HG03095 (cell line): ENCODE measurements around the gene NFE2L2.
"Not testable (repeated sequence)": the region's sequence is repeated elsewhere in the genome, so short reads cannot be mapped to it uniquely, and the experiment has no call there.

Experiments used
- ATAC-seq: cut with Tn5 transposase; IDR thresholded peaks from one replicate; pipeline ENCODE4 v1.9.1; 2021; ENCODE audit warnings: moderate library complexity; ENCODE audit not compliant: unreplicated experiment

The NFE2L2 gene

GRCh38 chr2:177281400-177282180, 17.1 kb upstream of the NFE2L2 start:
- peak; percentile 62 for ATAC-seq

- no peak for ATAC-seq
These were observed 15.3 kb upstream of the NFE2L2 start for GRCh38 chr2:177279847-177280246.

GRCh38 chr2:177275743-177276055, 11.2 kb upstream of the NFE2L2 start:
- ATAC-seq, result no peak

- no peak for ATAC-seq
These were observed 10.7 kb upstream of the NFE2L2 start for GRCh38 chr2:177275040-177275742.

- no peak for ATAC-seq
These were observed 8.9 kb upstream of the NFE2L2 start for GRCh38 chr2:177273408-177273807.

GRCh38 chr2:177272765-177273164, 8.2 kb upstream of the NFE2L2 start:
- no peak for ATAC-seq

- no peak for ATAC-seq
These were observed 7.6 kb upstream of the NFE2L2 start for GRCh38 chr2:177271981-177272666.

GRCh38 chr2:177270531-177270930, 6.0 kb upstream of the NFE2L2 start:
- ATAC-seq, result no peak

- ATAC-seq, result no peak
These were observed 4.4 kb upstream of the NFE2L2 start for GRCh38 chr2:177268901-177269300.

GRCh38 chr2:177268187-177268871, 3.8 kb upstream of the NFE2L2 start:
- ATAC-seq, result no peak

GRCh38 chr2:177266955-177267354, 2.4 kb upstream of the NFE2L2 start:
- not testable (repeated sequence) for ATAC-seq

- ATAC-seq, result peak; percentile 14
These were observed 1.6 kb upstream of the NFE2L2 start for GRCh38 chr2:177265824-177266817.

- ATAC-seq, result no peak
These were observed 276 bp downstream of the NFE2L2 start for GRCh38 chr2:177264209-177264692.

GRCh38 chr2:177263451-177264208, 897 bp downstream of the NFE2L2 start:
- ATAC-seq, result peak; percentile 49

GRCh38 chr2:177262958-177263450, 1.5 kb downstream of the NFE2L2 start:
- ATAC-seq, result no peak

- no peak for ATAC-seq
These were observed 2.4 kb downstream of the NFE2L2 start for GRCh38 chr2:177262092-177262491.

- ATAC-seq, result no peak
These were observed 3.1 kb downstream of the NFE2L2 start for GRCh38 chr2:177261116-177262060.

- no peak for ATAC-seq
These were observed 4.1 kb downstream of the NFE2L2 start for GRCh38 chr2:177260379-177260778.
